K562 (cell line): ENCODE measurements around the gene RRAS. TPM values are rescaled to one million over a fixed set of nuclear protein-coding genes. Genes with fewer than 3 reads are reported as not detected.

ENCODE experiments used
- E2F3 ChIP-seq: fragments of 250-450 bp; sonication (Bioruptor Pico); IDR thresholded peaks from 2 replicates; pipeline ENCODE4 v1.4.0; 2020; ENCODE audit warnings: mild to moderate bottlenecking
- ETV5 ChIP-seq: sonication (generic); formaldehyde crosslinking; IDR thresholded peaks from 2 replicates; pipeline ENCODE4 v1.4.0; 2020; ENCODE audit warnings: low read depth, mild to moderate bottlenecking, missing genetic modification reagents
- ETV6 ChIP-seq, 3 experiments: fragments of 150-350 bp in 1 of 3; sonication (generic) in 1 of 3; formaldehyde crosslinking in 1 of 3; IDR thresholded peaks; 2 replicates each; pipeline versions ENCODE4 v1.6.1 to v1.8.0; 2014 to 2022; ENCODE audit warnings: borderline replicate concordance in 2 of 3, low read depth in 2 of 3, antibody characterized with exemption in 1 of 3, low read length in 1 of 3, mild to moderate bottlenecking in 1 of 3, missing genetic modification reagents in 1 of 3
- FOXA3 ChIP-seq, 2 experiments: fragments of 450-650 bp in 1 of 2; sonication (generic) in 1 of 2; formaldehyde crosslinking; IDR thresholded peaks in 1 of 2; conservative IDR thresholded peaks in 1 of 2; 2 replicates each; pipeline versions ENCODE4 v1.4.0 to v1.8.0; 2020 to 2022; ENCODE audit warnings: mild to moderate bottlenecking in 2 of 2, missing genetic modification reagents in 1 of 2
- HDAC6 ChIP-seq: IDR thresholded peaks from 2 replicates; pipeline ENCODE4 v1.6.1; 2012; ENCODE audit warnings: low read depth, mild to moderate bottlenecking, control low read depth, inconsistent platforms, low read length, moderate library complexity
- KHSRP ChIP-seq: fragments of 450-650 bp; IDR thresholded peaks from 2 replicates; pipeline ENCODE4 v1.6.1; 2017
- MECOM ChIP-seq: fragments of 250-450 bp; sonication (Bioruptor Pico); IDR thresholded peaks from 2 replicates; pipeline ENCODE4 v1.8.0; 2022; ENCODE audit warnings: inconsistent platforms
- RFX1 ChIP-seq: fragments of 450-650 bp; IDR thresholded peaks from 2 replicates; pipeline ENCODE4 v1.6.1; 2016; ENCODE audit warnings: mild to moderate bottlenecking, moderate library complexity
- THRB ChIP-seq: fragments of 450-650 bp; formaldehyde crosslinking; conservative IDR thresholded peaks from 2 replicates; pipeline ENCODE4 v1.4.0; 2022; ENCODE audit warnings: mild to moderate bottlenecking, missing genetic modification characterization
- TRIM24 ChIP-seq, 2 experiments: fragments of 450-650 bp; IDR thresholded peaks; 2 replicates each; pipeline ENCODE4 v1.6.1; 2016
- ZBTB8A ChIP-seq: fragments of 450-650 bp; IDR thresholded peaks from 2 replicates; pipeline ENCODE4 v1.6.1; 2018; ENCODE audit warnings: mild to moderate bottlenecking, moderate library complexity; ENCODE audit not compliant: partially characterized antibody
- ZFPM2 ChIP-seq: fragments of 250-450 bp; sonication (Bioruptor Pico); IDR thresholded peaks from 2 replicates; pipeline ENCODE4 v1.5.1; 2022; ENCODE audit warnings: mild to moderate bottlenecking
- ZNF121 ChIP-seq: sonication (generic); formaldehyde crosslinking; conservative IDR thresholded peaks from 2 replicates; pipeline ENCODE4 v1.8.0; 2022; ENCODE audit warnings: missing genetic modification reagents
- ZNF134 ChIP-seq: fragments of 250-450 bp; sonication (Bioruptor Pico); conservative IDR thresholded peaks from 2 replicates; pipeline ENCODE4 v1.4.0; 2020
- ZNF165 ChIP-seq: fragments of 250-450 bp; sonication (Bioruptor Pico); IDR thresholded peaks from 2 replicates; pipeline ENCODE4 v1.4.0; 2020; ENCODE audit warnings: borderline replicate concordance
- ZNF830 ChIP-seq: fragments of 250-450 bp; sonication (Bioruptor Pico); IDR thresholded peaks from 2 replicates; pipeline ENCODE4 v1.5.0; 2021; ENCODE audit warnings: mild to moderate bottlenecking
- polyA plus RNA-seq, 8 experiments: library from polyadenylated mRNA; depleted of rRNA in 4 of 8; stranded (reverse) in 5 of 8; unstranded in 3 of 8; fragments of >200 nt; fragmentation: Nextera tagmentation in 2 of 8; fragmentation: Illumina TruSeq in 1 of 8; extraction: Ambion mirVana in 2 of 8; extraction: Trizol in 1 of 8; gene quantifications; 2 replicates each; pipeline versions ENCODE4 v1.2.1 to v1.2.3, GENCODE V29; 2011 to 2014; ENCODE audit warnings: inconsistent platforms in 1 of 8, missing spikeins in 1 of 8
- total RNA-seq, 7 experiments: library from RNA; depleted of rRNA in 6 of 7; stranded (reverse); fragments of >200 nt in 6 of 7; fragmentation: Illumina TruSeq in 2 of 7; extraction: Trizol in 2 of 7; gene quantifications; 2 replicates each; pipeline versions ENCODE4 v1.2.1 to v1.2.3, GENCODE V29; 2011 to 2021; ENCODE audit warnings: low replicate concordance in 1 of 7
- TF ChIP-seq, protein P1 (sequence below): fragments of 250-450 bp; sonication (Bioruptor Pico); IDR thresholded peaks from 2 replicates; pipeline ENCODE4 v1.8.0; 2022; ENCODE audit warnings: moderate library complexity, mild to moderate bottlenecking, inconsistent platforms
- TF ChIP-seq, protein P2 (sequence below): fragments of 450-650 bp; IDR thresholded peaks from one replicate; pipeline ENCODE4 v1.6.1; 2018; ENCODE audit warnings: mild to moderate bottlenecking, moderate library complexity; ENCODE audit not compliant: partially characterized antibody
- TF ChIP-seq, protein P3 (sequence below): fragments of 250-450 bp; sonication (Bioruptor Pico); IDR thresholded peaks from 2 replicates; pipeline ENCODE4 v1.5.0; 2021; ENCODE audit warnings: mild to moderate bottlenecking, moderate library complexity
- TF ChIP-seq, protein P4 (sequence below): fragments of 450-650 bp; IDR thresholded peaks from 2 replicates; pipeline ENCODE4 v1.6.1; 2016; ENCODE audit warnings: antibody characterized with exemption

The RRAS gene
- total and polyA plus RNA-seq, 9 of the 15 experiments (the other 6 are each of a cell fraction or from before 2014, with no cell fraction given) = 0.70 to 17.3 (median 8.2) TPM

GRCh38 chr19:49676136-49676783 is 36.3 kb upstream of the RRAS start (continued):
- no peak for TF ChIP-seq ETV6 (IDR thresholded peaks at IDR 0.05; ENCODE audit: borderline replicate concordance in 1 of 2, low read depth in 2 of 2, low read length in 1 of 2)
- 0 out of 2 replicates have a peak, but pooled peaks have one; percentile 52 for TF ChIP-seq ETV6 (CRISPR knock-in tag; IDR thresholded peaks at IDR 0.05; ENCODE audit: borderline replicate concordance)
- no peak for TF ChIP-seq KHSRP
- TF ChIP-seq E2F3 (CRISPR knock-in tag) = no peak
- no peak for TF ChIP-seq HDAC6
- TF ChIP-seq, protein P1, sequence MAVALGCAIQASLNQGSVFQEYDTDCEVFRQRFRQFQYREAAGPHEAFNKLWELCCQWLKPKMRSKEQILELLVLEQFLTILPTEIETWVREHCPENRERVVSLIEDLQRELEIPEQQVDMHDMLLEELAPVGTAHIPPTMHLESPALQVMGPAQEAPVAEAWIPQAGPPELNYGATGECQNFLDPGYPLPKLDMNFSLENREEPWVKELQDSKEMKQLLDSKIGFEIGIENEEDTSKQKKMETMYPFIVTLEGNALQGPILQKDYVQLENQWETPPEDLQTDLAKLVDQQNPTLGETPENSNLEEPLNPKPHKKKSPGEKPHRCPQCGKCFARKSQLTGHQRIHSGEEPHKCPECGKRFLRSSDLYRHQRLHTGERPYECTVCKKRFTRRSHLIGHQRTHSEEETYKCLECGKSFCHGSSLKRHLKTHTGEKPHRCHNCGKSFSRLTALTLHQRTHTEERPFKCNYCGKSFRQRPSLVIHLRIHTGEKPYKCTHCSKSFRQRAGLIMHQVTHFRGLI (CRISPR knock-in tag) = no peak
- TF ChIP-seq ZFPM2 (CRISPR knock-in tag) = no peak
- no peak for TF ChIP-seq ETV5
- TF ChIP-seq TRIM24 (IDR thresholded peaks at IDR 0.05) = peak in 1 of 2 experiments; percentile 22; a peak in 1 of 4 replicates
- TF ChIP-seq RFX1 = no peak
- TF ChIP-seq, protein P2, sequence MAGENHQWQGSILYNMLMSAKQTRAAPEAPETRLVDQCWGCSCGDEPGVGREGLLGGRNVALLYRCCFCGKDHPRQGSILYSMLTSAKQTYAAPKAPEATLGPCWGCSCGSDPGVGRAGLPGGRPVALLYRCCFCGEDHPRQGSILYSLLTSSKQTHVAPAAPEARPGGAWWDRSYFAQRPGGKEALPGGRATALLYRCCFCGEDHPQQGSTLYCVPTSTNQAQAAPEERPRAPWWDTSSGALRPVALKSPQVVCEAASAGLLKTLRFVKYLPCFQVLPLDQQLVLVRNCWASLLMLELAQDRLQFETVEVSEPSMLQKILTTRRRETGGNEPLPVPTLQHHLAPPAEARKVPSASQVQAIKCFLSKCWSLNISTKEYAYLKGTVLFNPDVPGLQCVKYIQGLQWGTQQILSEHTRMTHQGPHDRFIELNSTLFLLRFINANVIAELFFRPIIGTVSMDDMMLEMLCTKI = no peak
- no peak for TF ChIP-seq ZBTB8A
- TF ChIP-seq THRB (CRISPR knock-in tag) = no peak
- no peak for TF ChIP-seq FOXA3 (CRISPR knock-in tag; conservative IDR thresholded peaks at IDR 0.05 in 1 of 2, IDR thresholded peaks at IDR 0.05 in 1 of 2)
- TF ChIP-seq ZNF121 = no peak
- TF ChIP-seq, protein P3, sequence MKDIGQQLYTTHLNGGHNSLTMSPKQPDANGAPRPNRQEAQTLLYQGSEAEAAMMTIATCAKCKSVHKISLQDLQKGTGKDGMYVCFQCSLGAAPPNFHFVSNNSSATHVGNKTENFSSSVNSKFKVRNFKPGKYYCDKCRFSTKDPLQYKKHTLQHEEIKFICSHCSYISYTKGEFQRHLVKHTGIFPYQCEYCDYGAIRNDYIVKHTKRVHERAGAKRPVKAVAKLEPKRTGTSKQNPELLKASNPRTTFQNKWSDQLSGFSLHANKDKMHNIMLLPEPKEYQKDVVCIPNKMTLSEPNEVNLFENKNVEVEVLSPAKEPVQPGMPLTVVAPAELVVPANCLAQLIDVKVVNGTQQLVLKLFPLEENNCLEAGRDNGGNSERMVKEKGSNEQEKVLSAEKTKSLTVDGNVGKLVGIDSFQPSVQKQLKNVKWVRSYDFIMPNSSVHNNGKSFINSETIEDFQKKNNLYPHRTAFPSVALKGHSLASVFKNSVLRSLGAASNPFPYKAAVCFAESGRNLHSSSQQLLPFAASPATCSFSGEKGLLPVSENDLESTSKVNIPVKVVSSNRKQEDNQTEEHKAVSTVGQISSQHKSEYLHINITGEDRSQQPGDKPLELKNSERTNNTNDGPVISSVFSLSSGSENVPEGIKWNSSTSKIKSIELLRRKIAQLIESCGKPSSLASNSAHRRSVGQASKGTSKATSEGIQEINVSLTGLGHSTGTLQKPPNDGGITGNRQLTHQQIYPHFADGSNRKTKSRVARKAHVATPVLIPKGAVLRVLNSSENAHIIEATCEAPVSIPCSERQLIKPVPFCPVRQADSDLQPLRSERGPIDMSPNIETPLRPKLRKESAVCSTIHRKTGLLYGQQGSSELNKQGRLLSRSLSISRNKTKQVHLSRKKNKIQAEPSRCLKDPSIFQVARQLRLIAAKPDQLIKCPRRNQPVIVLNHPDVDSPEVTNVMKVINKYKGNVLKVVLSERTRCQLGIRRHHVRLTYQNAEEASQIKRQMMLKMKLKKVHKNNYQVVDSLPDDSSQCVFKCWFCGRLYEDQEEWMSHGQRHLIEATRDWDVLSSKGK (CRISPR knock-in tag) = no peak
- TF ChIP-seq ZNF830 (CRISPR knock-in tag) = no peak
- TF ChIP-seq ZNF165 (CRISPR knock-in tag) = no peak
- TF ChIP-seq MECOM (CRISPR knock-in tag) = no peak
- TF ChIP-seq ZNF134 = no peak
- TF ChIP-seq, protein P4, sequence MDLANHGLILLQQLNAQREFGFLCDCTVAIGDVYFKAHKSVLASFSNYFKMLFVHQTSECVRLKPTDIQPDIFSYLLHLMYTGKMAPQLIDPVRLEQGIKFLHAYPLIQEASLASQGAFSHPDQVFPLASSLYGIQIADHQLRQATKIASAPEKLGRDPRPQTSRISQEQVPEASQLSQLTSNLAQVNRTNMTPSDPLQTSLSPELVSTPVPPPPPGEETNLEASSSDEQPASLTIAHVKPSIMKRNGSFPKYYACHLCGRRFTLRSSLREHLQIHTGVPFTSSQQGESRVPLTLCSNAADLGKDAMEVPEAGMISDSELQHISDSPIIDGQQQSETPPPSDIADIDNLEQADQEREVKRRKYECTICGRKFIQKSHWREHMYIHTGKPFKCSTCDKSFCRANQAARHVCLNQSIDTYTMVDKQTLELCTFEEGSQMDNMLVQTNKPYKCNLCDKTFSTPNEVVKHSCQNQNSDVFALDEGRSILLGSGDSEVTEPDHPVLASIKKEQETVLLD = no peak
